ENCODE results near the gene CD300LB. TPM values are rescaled to one million over a fixed set of nuclear protein-coding genes. Genes with fewer than 3 reads are reported as not detected.
A peak's percentile ranks its signal among the peaks of the same experiment; 100 is the strongest.

Gene CD300LB
- total RNA-seq, 2 donors from 2014 or later, result 0.69 TPM; not detected in 1

DNA sequence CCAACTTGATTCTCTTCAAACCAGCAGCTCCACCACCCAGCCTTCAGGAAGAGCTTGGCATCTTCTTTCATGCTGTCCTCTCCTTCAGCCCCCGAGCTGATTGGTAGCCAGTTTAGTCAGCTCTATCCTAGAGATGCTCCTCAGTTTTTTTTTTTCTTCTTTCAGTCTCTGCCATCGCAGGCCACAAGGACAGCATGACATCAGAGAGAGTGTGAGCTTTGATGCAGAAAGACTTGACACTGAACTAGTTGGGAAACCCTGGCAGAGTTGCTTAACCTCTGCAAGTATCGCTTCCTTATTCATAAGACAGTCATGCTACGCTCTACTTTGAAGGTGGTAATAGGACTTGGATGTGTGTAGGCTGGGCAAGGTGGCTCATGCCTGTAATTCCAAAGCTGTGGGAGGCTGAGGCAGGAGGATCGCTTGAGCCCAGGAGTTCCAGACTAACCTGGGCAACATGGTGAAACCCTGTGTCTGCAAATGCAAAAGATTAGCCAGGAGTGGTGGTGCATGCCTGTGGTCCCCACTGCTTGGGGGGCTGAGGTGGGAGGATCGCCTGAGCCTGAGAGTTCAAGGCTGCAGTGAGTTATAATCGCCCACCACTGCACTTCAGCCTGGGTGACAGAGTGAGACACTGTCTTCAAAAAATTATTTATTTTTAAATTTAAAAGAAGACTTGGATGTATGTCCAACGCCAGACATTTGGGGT is 2.6 kb downstream of the CD300LB start:
- Histone ChIP-seq H3K36me3 (no peaks in the 10 kb centered on the region), H3K9me3 (no peaks in the 10 kb centered on the region), H3K4me1 (no peaks in the 10 kb centered on the region), H3K4me3 (no peak overlapping the region), H3K27me3 (no peaks in the 10 kb centered on the region), H3K9ac (ENCODE audit: low read depth in 2 of 2, low read length in 2 of 2) (no peak overlapping the region), H3K27ac (no peak overlapping the region)
- TF ChIP-seq, protein P1, sequence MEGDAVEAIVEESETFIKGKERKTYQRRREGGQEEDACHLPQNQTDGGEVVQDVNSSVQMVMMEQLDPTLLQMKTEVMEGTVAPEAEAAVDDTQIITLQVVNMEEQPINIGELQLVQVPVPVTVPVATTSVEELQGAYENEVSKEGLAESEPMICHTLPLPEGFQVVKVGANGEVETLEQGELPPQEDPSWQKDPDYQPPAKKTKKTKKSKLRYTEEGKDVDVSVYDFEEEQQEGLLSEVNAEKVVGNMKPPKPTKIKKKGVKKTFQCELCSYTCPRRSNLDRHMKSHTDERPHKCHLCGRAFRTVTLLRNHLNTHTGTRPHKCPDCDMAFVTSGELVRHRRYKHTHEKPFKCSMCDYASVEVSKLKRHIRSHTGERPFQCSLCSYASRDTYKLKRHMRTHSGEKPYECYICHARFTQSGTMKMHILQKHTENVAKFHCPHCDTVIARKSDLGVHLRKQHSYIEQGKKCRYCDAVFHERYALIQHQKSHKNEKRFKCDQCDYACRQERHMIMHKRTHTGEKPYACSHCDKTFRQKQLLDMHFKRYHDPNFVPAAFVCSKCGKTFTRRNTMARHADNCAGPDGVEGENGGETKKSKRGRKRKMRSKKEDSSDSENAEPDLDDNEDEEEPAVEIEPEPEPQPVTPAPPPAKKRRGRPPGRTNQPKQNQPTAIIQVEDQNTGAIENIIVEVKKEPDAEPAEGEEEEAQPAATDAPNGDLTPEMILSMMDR (IDR thresholded peaks at IDR 0.05), result no peak
- intact Hi-C loops (cut with DNase I), result no loop called here
- DNase-seq, result peak; percentile 20

DNA sequence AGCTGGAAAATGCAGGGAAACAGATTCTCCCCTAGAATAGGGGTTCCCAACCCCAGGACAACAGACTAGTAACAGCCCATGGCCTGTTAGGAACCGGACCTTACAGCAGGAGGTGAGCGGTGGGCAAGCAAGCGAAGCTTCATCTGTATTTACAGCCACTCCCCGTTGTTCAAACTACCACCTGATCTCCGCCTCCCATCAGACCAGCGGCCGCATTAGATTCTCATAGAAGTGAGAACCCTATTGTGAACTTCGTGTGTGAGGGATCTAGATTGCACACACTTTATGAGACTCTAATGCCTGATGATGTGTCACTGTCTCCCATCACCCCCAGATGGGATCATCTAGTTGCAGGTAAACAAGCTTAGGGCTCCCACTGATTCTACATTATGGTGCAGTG is 3.5 kb downstream of the CD300LB start:
- H3K9me3 ChIP-seq, result no peaks in the 10 kb centered on the region
- TF ChIP-seq, protein P1 (IDR thresholded peaks at IDR 0.05), result no peak
- H3K27me3 ChIP-seq, result no peaks in the 10 kb centered on the region
- H3K36me3 ChIP-seq, result no peaks in the 10 kb centered on the region
- intact Hi-C loops (cut with DNase I), result no loop called here
- no peak for DNase-seq
- H3K4me3 ChIP-seq, result no peak overlapping the region
- H3K27ac ChIP-seq, result no peak overlapping the region
- no peaks in the 10 kb centered on the region for H3K4me1 ChIP-seq
- H3K9ac ChIP-seq (ENCODE audit: low read depth in 2 of 2, low read length in 2 of 2), result no peak overlapping the region

DNA sequence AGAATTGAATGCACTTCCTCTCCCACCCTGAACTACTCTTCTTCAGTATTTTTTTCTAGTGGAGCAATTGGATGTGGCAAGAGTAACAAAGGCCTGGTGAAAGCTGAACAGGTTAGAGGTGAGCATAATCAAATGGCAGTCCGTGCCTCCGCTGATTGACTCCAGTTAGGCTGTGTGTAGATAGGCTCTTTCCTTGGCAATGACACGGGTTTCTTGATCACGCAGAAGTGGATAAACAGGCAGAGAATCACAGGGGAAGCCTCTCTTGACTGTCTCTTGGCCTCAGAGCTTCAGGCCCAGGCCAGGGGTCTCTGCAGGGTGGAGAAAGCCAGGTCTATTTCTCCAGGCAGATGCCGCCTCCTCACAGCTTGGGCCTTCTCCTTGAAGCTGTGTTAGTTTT is 4.2 kb downstream of the CD300LB start:
- intact Hi-C loops (cut with DNase I), result no loop called here
- H3K9me3 ChIP-seq, result no peaks in the 10 kb centered on the region
- no peak overlapping the region for H3K9ac ChIP-seq (ENCODE audit: low read depth in 2 of 2, low read length in 2 of 2)
- H3K27ac ChIP-seq, result no peak overlapping the region
- H3K27me3 ChIP-seq, result no peaks in the 10 kb centered on the region
- H3K4me1 ChIP-seq, result no peaks in the 10 kb centered on the region
- peak; percentile 5 for DNase-seq
- no peak overlapping the region for H3K4me3 ChIP-seq
- no peaks in the 10 kb centered on the region for H3K36me3 ChIP-seq
- TF ChIP-seq, protein P1 (IDR thresholded peaks at IDR 0.05), result no peak

DNA sequence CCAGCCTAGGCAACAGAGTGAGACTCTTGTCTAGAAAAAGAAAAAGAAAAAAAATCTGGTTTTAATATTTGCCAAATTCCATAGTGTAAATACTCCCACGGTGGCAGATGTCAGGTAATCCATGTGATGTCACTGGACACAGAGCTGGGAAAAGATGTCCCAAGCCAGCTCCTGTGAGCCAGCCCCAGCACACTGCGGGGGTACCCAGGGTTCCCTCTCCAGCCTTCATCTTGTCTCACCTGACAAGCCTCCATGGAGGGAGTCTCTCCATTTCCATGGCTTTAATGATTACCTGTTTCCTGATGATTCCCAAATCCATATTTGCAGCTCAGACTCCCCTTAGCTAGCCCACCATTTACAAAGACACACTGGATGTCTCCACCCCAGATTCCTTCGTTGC is 4.6 kb downstream of the CD300LB start:
- no peak for DNase-seq

DNA sequence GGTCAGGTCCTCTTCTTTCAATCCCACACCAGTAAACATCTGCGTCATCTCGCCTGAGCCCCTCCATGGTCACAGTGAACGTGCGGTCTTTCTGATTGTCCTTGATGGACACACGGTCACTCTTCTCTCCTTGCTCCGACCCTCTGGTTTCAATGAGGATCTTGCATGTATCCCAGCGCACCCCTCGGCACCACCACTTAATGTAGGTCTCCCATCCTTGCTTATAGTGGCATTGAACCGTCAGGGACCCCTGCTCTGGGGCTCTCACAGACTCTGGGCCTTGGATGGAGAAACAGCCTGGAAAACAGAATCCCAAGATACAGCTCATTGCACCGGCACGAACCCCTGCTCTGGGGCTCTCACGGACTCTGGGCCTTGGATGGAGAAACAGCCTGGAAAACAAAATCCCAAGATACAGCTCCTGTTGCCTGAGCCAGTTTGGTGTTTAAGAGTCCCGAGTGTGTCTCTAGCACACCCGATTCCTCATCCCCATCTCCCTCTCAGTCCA is 5.4 kb downstream of the CD300LB start:
- Histone ChIP-seq H3K4me1 (no peaks in the 10 kb centered on the region), H3K9ac (ENCODE audit: low read depth in 2 of 2, low read length in 2 of 2) (no peak overlapping the region), H3K9me3 (no peaks in the 10 kb centered on the region), H3K4me3 (no peak overlapping the region), H3K27ac (no peak overlapping the region), H3K36me3 (no peaks in the 10 kb centered on the region), H3K27me3 (no peaks in the 10 kb centered on the region)
- DNase-seq, result peak; percentile 6
- TF ChIP-seq, protein P1 (IDR thresholded peaks at IDR 0.05), result no peak
- intact Hi-C loops (cut with DNase I), result no loop called here

More for the DNA sequence above, 4.6 kb downstream of the CD300LB start:
- H3K36me3 ChIP-seq, result no peaks in the 10 kb centered on the region
- H3K27me3 ChIP-seq, result no peaks in the 10 kb centered on the region
- H3K9me3 ChIP-seq, result no peaks in the 10 kb centered on the region
- no peak overlapping the region for H3K4me3 ChIP-seq
- TF ChIP-seq, protein P1 (IDR thresholded peaks at IDR 0.05), result no peak
- H3K4me1 ChIP-seq, result no peaks in the 10 kb centered on the region
- intact Hi-C loops (cut with DNase I), result no loop called here
- no peak overlapping the region for H3K9ac ChIP-seq (ENCODE audit: low read depth in 2 of 2, low read length in 2 of 2)
- no peak overlapping the region for H3K27ac ChIP-seq

All from colonic mucosa (tissue), 4 donors.